ENCODE results near the gene KCNN3.

DNA sequence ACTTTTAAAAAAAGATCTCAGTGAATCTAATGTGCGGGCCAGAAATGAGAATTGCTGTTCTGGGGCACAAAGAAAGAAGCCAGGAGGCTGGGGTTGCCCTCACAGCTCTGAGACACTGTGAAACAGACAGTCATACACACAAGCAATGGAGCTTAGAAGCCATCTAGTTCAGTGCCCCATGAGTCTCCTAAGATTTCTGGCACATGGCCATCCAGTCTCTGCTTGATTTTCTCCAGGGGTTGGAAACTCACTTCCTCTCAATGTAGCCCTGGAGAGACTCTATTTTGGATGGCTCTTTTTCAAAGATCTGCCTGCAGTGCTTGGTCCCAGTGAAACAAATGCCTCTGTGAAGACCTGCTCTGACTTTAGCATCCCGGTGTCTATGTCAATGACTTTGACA is 38.6 kb downstream of the KCNN3 start:
- TF ChIP-seq REST (IDR thresholded peaks at IDR 0.05; ENCODE audit: insufficient read depth in 1 of 2, low read depth in 2 of 2, low read length in 2 of 2) (no peak), TAF1 (IDR thresholded peaks at IDR 0.05; ENCODE audit: borderline replicate concordance, insufficient read depth, low read length) (no peak), POLR2AphosphoS5 (IDR thresholded peaks at IDR 0.05; ENCODE audit: low read depth, low read length) (no peak)

Data from PFSK-1 (cell line).